ENCODE data around the gene EXOSC7. TPM values are rescaled to one million over a fixed set of nuclear protein-coding genes. Genes with fewer than 3 reads are reported as not detected.
A peak's percentile ranks its signal among the peaks of the same experiment; 100 is the strongest.

EXOSC7 gene
- total RNA-seq, 2 experiments from 2014 or later: 28.1 to 28.4 TPM

DNA sequence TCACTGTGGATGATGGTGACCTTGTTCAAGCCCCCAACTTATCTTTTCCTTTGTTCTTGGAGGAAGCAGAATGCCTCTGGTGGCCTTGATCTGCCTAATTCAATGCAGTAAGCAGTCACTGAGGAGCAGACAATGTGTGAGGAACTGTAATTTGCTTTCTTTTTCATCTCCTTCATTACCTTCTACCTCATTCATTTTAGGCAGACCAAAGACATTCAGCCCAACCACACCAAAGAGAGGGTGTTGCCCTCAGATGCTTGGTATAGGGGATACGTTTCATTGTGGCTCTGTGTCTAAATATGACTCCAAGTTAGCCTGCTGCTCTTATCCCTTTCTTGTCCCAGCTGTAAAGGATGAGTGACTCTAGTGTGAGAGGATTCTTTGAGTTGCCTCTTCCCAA is 15.3 kb downstream of the EXOSC7 start:
- H3K36me3 ChIP-seq (ENCODE audit: insufficient read depth, low read length): peaks cover 39% of the 10 kb centered on the region
- H3K4me1 Mint-ChIP-seq (ENCODE audit: low read depth): peaks cover 61% of the 10 kb centered on the region
- no peak for ATAC-seq (ENCODE audit: poor library complexity)
- ChIA-PET POLR2A (interaction anchor here (2.6 to 2.7 kb wide), 2 partner anchors 14 to 15 kb away, joined by 7 to 8 read pairs; partner anchors contain the start of genes EXOSC7 and ZDHHC3), CTCF (interaction anchor here (1.9 kb wide), 1 partner anchor 16 kb away, joined by 7 read pairs; the partner anchor contains the start of genes EXOSC7 and ZDHHC3)
- H3K27ac ChIP-seq (ENCODE audit: low read depth in 1 of 2, low read length in 2 of 2): no peak overlapping the region
- no peaks in the 10 kb centered on the region for H3K9me3 ChIP-seq (ENCODE audit: control insufficient read depth in 1 of 2, insufficient read depth in 1 of 2, low read length in 2 of 2)
- H3K4me3 ChIP-seq (ENCODE audit: low read length): no peak overlapping the region
- TF ChIP-seq, protein P1, sequence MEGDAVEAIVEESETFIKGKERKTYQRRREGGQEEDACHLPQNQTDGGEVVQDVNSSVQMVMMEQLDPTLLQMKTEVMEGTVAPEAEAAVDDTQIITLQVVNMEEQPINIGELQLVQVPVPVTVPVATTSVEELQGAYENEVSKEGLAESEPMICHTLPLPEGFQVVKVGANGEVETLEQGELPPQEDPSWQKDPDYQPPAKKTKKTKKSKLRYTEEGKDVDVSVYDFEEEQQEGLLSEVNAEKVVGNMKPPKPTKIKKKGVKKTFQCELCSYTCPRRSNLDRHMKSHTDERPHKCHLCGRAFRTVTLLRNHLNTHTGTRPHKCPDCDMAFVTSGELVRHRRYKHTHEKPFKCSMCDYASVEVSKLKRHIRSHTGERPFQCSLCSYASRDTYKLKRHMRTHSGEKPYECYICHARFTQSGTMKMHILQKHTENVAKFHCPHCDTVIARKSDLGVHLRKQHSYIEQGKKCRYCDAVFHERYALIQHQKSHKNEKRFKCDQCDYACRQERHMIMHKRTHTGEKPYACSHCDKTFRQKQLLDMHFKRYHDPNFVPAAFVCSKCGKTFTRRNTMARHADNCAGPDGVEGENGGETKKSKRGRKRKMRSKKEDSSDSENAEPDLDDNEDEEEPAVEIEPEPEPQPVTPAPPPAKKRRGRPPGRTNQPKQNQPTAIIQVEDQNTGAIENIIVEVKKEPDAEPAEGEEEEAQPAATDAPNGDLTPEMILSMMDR (IDR thresholded peaks at IDR 0.05): no peak
- no peaks in the 10 kb centered on the region for H3K27me3 Mint-ChIP-seq
- peaks cover 79% of the 10 kb centered on the region for H3K36me3 Mint-ChIP-seq (ENCODE audit: low read depth)
- H3K4me3 Mint-ChIP-seq: no peak overlapping the region
- intact Hi-C loops (cut with DNase I, micrococcal nuclease): no loop called here
- H3K27ac Mint-ChIP-seq: no peak overlapping the region
- H3K27me3 ChIP-seq (ENCODE audit: control insufficient read depth in 1 of 2, insufficient read depth in 2 of 2, low read length in 2 of 2): no peaks in the 10 kb centered on the region
- no peaks in the 10 kb centered on the region for H3K9me3 Mint-ChIP-seq
- peaks cover 25% of the 10 kb centered on the region for H3K4me1 ChIP-seq (ENCODE audit: insufficient read depth, low read length)
- peak in 2 of 14 experiments; percentile 20 to 24 for DNase-seq

DNA sequence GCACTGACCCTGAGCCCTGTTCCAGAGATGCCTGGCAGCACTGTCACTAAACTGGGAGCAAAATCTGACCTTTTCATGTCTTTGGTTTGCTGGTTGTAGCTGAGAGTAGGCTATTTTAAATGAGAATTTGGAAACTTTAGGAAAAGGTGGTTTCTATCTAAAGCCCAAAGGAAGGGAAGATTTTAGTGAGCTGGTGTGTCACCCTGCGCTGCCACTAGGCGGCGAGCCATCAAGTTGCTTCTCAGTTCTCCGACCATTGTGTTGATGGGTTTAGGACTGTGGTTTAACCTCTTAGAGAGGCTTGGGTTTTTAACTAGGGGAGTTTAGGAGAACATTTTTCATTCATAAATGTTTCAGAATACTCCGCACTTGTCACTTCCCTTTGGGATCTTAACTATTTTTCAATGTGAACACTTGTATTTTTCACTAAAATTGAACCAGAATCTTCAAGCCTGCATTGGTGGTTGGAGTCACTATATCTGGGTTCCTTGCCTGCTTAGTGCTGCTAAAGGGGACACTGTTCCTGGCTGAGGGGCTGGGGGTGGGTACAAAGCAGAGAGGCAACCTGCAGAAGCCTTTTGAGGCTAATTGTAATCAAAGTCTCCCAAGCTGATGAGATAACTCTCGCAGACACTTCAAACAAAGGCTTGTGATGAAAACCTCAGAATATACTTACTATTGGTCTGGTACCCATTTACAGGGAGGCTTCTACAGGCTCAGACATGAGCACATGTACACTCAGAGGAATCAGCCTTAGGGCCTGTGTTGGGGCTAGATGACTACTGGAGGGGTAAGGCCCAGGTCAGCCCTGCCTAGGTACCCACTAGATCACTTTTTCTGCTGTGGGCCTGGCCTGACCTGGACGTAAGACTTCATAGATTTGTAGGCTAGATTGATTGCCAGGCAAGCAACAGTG is 16.8 kb downstream of the EXOSC7 start:
- Mint-ChIP-seq H3K36me3 (ENCODE audit: low read depth) (peaks cover 94% of the 10 kb centered on the region), H3K4me1 (ENCODE audit: low read depth) (peaks cover 67% of the 10 kb centered on the region), H3K27ac (peak overlapping the region; percentile 53), H3K9me3 (no peaks in the 10 kb centered on the region), H3K4me3 (no peak overlapping the region), H3K27me3 (no peaks in the 10 kb centered on the region)
- no peaks in the 10 kb centered on the region for H3K9me3 ChIP-seq (ENCODE audit: control insufficient read depth in 1 of 2, insufficient read depth in 1 of 2, low read length in 2 of 2)
- DNase-seq (peak in 6 of 14 experiments; percentile 8 to 47 (median 28)), ATAC-seq (ENCODE audit: poor library complexity) (peak; percentile 60)
- H3K4me3 ChIP-seq (ENCODE audit: low read length): no peak overlapping the region
- CTCF ChIA-PET: interaction anchor here (0.7 to 1.9 kb wide), 4 partner anchors 11 to 27 kb away, joined by 3 to 7 read pairs (median 3); partner anchors contain the start of genes EXOSC7 and ZDHHC3
- TF ChIP-seq, protein P1 (IDR thresholded peaks at IDR 0.05): peak; percentile 72
- H3K4me1 ChIP-seq (ENCODE audit: insufficient read depth, low read length): peaks cover 30% of the 10 kb centered on the region
- no peaks in the 10 kb centered on the region for H3K27me3 ChIP-seq (ENCODE audit: control insufficient read depth in 1 of 2, insufficient read depth in 2 of 2, low read length in 2 of 2)
- POLR2A ChIA-PET: interaction anchor here (1.1 to 2.7 kb wide), 2 partner anchors 13 to 42 kb away, joined by 3 to 7 read pairs; no protein-coding TSS in a partner anchor
- H3K27ac ChIP-seq (ENCODE audit: low read depth in 1 of 2, low read length in 2 of 2): no peak overlapping the region
- H3K36me3 ChIP-seq (ENCODE audit: insufficient read depth, low read length): peaks cover 54% of the 10 kb centered on the region
- intact Hi-C loops (cut with DNase I, micrococcal nuclease): no loop called here

DNA sequence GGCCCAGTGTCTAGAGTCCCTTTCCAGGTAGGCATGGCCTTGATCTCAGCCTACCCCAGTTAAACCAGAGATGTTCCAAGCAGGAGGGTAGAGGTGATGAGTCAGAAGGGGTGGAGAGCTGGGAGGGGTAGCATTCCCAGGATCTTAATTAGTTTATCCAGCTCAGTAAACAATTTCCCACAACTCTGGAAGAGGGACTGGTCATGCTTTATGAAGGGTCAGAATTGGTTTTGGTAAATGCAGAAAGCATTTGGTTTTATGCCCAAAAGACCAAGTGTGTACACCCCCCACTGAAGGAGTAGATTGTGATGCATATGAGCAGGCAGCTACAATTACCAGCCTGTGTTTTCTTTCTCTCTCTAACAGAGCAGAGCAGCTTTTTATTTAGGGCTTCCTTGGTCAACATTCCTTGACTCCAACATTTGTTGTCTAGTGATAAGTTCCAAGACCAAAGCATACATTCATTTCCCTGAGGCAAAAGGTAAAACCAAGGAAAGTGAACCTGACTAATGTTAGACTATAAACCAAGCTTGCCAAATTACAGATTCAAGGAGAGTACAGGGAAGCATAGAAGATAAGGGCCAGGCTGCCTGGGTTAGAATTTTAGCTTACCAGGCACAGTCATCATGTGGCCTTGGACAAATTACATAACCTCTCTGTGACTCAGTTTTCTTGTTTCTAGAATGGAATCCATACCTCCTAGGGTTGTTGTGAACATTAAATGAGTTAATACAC is 17.6 kb downstream of the EXOSC7 start:
- peaks cover 59% of the 10 kb centered on the region for H3K4me1 Mint-ChIP-seq (ENCODE audit: low read depth)
- CTCF ChIA-PET: interaction anchor here (0.7 to 1.0 kb wide), 2 partner anchors 12 to 185 kb away, joined by 3 read pairs; no protein-coding TSS in a partner anchor
- H3K4me3 Mint-ChIP-seq: no peak overlapping the region
- no peak overlapping the region for H3K4me3 ChIP-seq (ENCODE audit: low read length)
- DNase-seq (no peak), ATAC-seq (ENCODE audit: poor library complexity) (no peak)
- no peaks in the 10 kb centered on the region for H3K27me3 Mint-ChIP-seq
- intact Hi-C loops (cut with DNase I, micrococcal nuclease): no loop called here
- H3K9me3 ChIP-seq (ENCODE audit: control insufficient read depth in 1 of 2, insufficient read depth in 1 of 2, low read length in 2 of 2): no peaks in the 10 kb centered on the region
- H3K27ac ChIP-seq (ENCODE audit: low read depth in 1 of 2, low read length in 2 of 2): no peak overlapping the region
- H3K36me3 Mint-ChIP-seq (ENCODE audit: low read depth): peaks cover 94% of the 10 kb centered on the region
- H3K36me3 ChIP-seq (ENCODE audit: insufficient read depth, low read length): peaks cover 63% of the 10 kb centered on the region
- H3K9me3 Mint-ChIP-seq: no peaks in the 10 kb centered on the region
- H3K27ac Mint-ChIP-seq: peak overlapping the region; percentile 53
- POLR2A ChIA-PET: no interaction called here
- peaks cover 30% of the 10 kb centered on the region for H3K4me1 ChIP-seq (ENCODE audit: insufficient read depth, low read length)
- TF ChIP-seq, protein P1 (IDR thresholded peaks at IDR 0.05): no peak
- H3K27me3 ChIP-seq (ENCODE audit: control insufficient read depth in 1 of 2, insufficient read depth in 2 of 2, low read length in 2 of 2): no peaks in the 10 kb centered on the region
